KOPT-K1 (cell line): Measurements from ENCODE around the gene HS6ST1.

Experiments used
- H3K27ac ChIP-seq: fragments of 200-600 bp; sonication (generic); 2 replicates; pipeline ENCODE4 v1.5.1; 2016; ENCODE audit warnings: antibody characterized with exemption, mild to moderate bottlenecking, low read depth, low read length; ENCODE audit not compliant: poor library complexity, severe bottlenecking
- H3K36me3 ChIP-seq: fragments of 200-600 bp; sonication (generic); 2 replicates; pipeline ENCODE4 v1.5.1; 2017; ENCODE audit warnings: antibody characterized with exemption, mild to moderate bottlenecking, low read length, moderate library complexity; ENCODE audit not compliant: insufficient read depth
- H3K9me3 ChIP-seq: fragments of 200-600 bp; sonication (generic); 2 replicates; pipeline ENCODE4 v1.5.1; 2017; ENCODE audit warnings: antibody characterized with exemption, low read length, mild to moderate bottlenecking; ENCODE audit not compliant: insufficient read depth, poor library complexity, severe bottlenecking

The HS6ST1 gene

GRCh38 chr2:128311216-128311754 is 7.4 kb downstream of the HS6ST1 start:
- Histone ChIP-seq H3K27ac (no peak overlapping the region), H3K36me3 (peaks cover 100% of the 10 kb centered on the region), H3K9me3 (no peaks in the 10 kb centered on the region)

GRCh38 chr2:128310761-128311160 is 7.9 kb downstream of the HS6ST1 start:
- H3K36me3 ChIP-seq, result peaks cover 100% of the 10 kb centered on the region
- no peaks in the 10 kb centered on the region for H3K9me3 ChIP-seq
- H3K27ac ChIP-seq, result no peak overlapping the region

- H3K36me3 ChIP-seq, result peaks cover 100% of the 10 kb centered on the region
- no peak overlapping the region for H3K27ac ChIP-seq
- no peaks in the 10 kb centered on the region for H3K9me3 ChIP-seq
Measured at GRCh38 chr2:128310094-128310716, 8.5 kb downstream of the HS6ST1 start.

GRCh38 chr2:128309280-128310093 is 9.2 kb downstream of the HS6ST1 start:
- H3K27ac ChIP-seq, result no peak overlapping the region

GRCh38 chr2:128308889-128309279 is 9.8 kb downstream of the HS6ST1 start:
- Histone ChIP-seq H3K36me3 (peaks cover 100% of the 10 kb centered on the region), H3K27ac (no peak overlapping the region), H3K9me3 (no peaks in the 10 kb centered on the region)

More at GRCh38 chr2:128309280-128310093, 9.2 kb downstream of the HS6ST1 start:
- Histone ChIP-seq H3K36me3 (peaks cover 100% of the 10 kb centered on the region), H3K9me3 (no peaks in the 10 kb centered on the region)

- Histone ChIP-seq H3K9me3 (no peaks in the 10 kb centered on the region), H3K27ac (no peak overlapping the region), H3K36me3 (peaks cover 100% of the 10 kb centered on the region)
Measured at GRCh38 chr2:128308284-128308731, 10.4 kb downstream of the HS6ST1 start.

- Histone ChIP-seq H3K9me3 (no peaks in the 10 kb centered on the region), H3K36me3 (peaks cover 100% of the 10 kb centered on the region), H3K27ac (no peak overlapping the region)
Measured at GRCh38 chr2:128307595-128307994, 11.1 kb downstream of the HS6ST1 start.

GRCh38 chr2:128306931-128307460 is 11.7 kb downstream of the HS6ST1 start:
- Histone ChIP-seq H3K36me3 (peaks cover 100% of the 10 kb centered on the region), H3K27ac (no peak overlapping the region), H3K9me3 (no peaks in the 10 kb centered on the region)

- Histone ChIP-seq H3K9me3 (no peaks in the 10 kb centered on the region), H3K36me3 (peaks cover 100% of the 10 kb centered on the region), H3K27ac (no peak overlapping the region)
Measured at GRCh38 chr2:128306081-128306930, 12.4 kb downstream of the HS6ST1 start.

- Histone ChIP-seq H3K36me3 (peaks cover 100% of the 10 kb centered on the region), H3K27ac (no peak overlapping the region), H3K9me3 (no peaks in the 10 kb centered on the region)
Measured at GRCh38 chr2:128305555-128306080, 13.1 kb downstream of the HS6ST1 start.

- H3K27ac ChIP-seq, result no peak overlapping the region
- peaks cover 100% of the 10 kb centered on the region for H3K36me3 ChIP-seq
Measured at GRCh38 chr2:128304715-128305554, 13.7 kb downstream of the HS6ST1 start.

GRCh38 chr2:128304330-128304714 is 14.3 kb downstream of the HS6ST1 start:
- Histone ChIP-seq H3K36me3 (peaks cover 100% of the 10 kb centered on the region), H3K27ac (no peak overlapping the region), H3K9me3 (no peaks in the 10 kb centered on the region)

More at GRCh38 chr2:128304715-128305554, 13.7 kb downstream of the HS6ST1 start:
- H3K9me3 ChIP-seq, result no peaks in the 10 kb centered on the region

- Histone ChIP-seq H3K27ac (no peak overlapping the region), H3K36me3 (peaks cover 100% of the 10 kb centered on the region), H3K9me3 (no peaks in the 10 kb centered on the region)
Measured at GRCh38 chr2:128303911-128304310, 14.8 kb downstream of the HS6ST1 start.
